HepG2 (cell line): Measurements from ENCODE around the gene QDPR. TPM values are rescaled to one million over a fixed set of nuclear protein-coding genes. Genes with fewer than 3 reads are reported as not detected.

Experiments
- ATAC-seq: fragments of 200-7000 bp; cut with Tn5 transposase; 3 replicates; pipeline ENCODE4 v1.9.1; 2020; ENCODE audit warnings: mild to moderate bottlenecking, moderate library complexity
- BruUV-seq: library from RNA; stranded (reverse); fragments of 400-500 nt; replicated peaks from 2 replicates; lab custom pipeline; 2021; lab: Mats Ljungman, UMichigan
- CTCF ChIA-PET: fragments of 300-600 bp; formaldehyde crosslinking; extraction: SDS; loops from one replicate; lab custom pipeline; 2021; ENCODE audit warnings: low total read pairs, inconsistent platforms, low intra/inter-chr PET ratio; lab: Yijun Ruan, JAX
- POLR2A ChIA-PET: fragments of 350-600 bp; sonication (Branson Sonifier 250); formaldehyde crosslinking; loops from one replicate; lab custom pipeline; 2020; ENCODE audit warnings: antibody characterized with exemption, inconsistent platforms; lab: Yijun Ruan, JAX
- DNase-seq: peaks from one replicate; pipeline ENCODE4 v3.0.0-alpha.2; 2015; ENCODE audit warnings: low spot score
- FAIRE-seq: peaks from 3 replicates; lab custom pipeline; 2011; peaks lifted over from hg19 to GRCh38; lab: Jason Lieb, UNC
- H2AFZ ChIP-seq: one replicate; pipeline ENCODE4 v1.6.1; 2011; ENCODE audit warnings: low read length, inconsistent platforms
- H3K27ac ChIP-seq: fragments of 300-600 bp; 3 replicates; pipeline ENCODE4 v1.8.0; 2011; ENCODE audit warnings: mixed run types, mild to moderate bottlenecking, mixed read lengths, low read length, inconsistent platforms; ENCODE audit not compliant: insufficient read depth; ENCODE audit errors: extremely low read length
- H3K27me3 ChIP-seq, 2 experiments: fragments of 200-600 bp in 1 of 2; 2 replicates in 1 of 2; 3 replicates in 1 of 2; pipeline versions ENCODE4 v1.6.0 to v1.8.0; 2011; ENCODE audit warnings: low read length in 2 of 2, mild to moderate bottlenecking in 2 of 2, moderate library complexity in 2 of 2, inconsistent platforms in 1 of 2; ENCODE audit not compliant: insufficient read depth in 2 of 2, control insufficient read depth in 1 of 2
- H3K36me3 ChIP-seq, 2 experiments: fragments of 200-600 bp in 1 of 2; replicated peaks in 1 of 2; 2 replicates in 1 of 2; 3 replicates in 1 of 2; pipeline versions ENCODE4 v1.5.1 to v1.8.0; 2011; ENCODE audit warnings: low read length in 2 of 2, inconsistent platforms in 1 of 2; ENCODE audit not compliant: insufficient read depth in 2 of 2, control insufficient read depth in 1 of 2
- H3K4me1 ChIP-seq: 2 replicates; pipeline ENCODE4 v1.5.1; 2012; ENCODE audit warnings: low read length, inconsistent platforms; ENCODE audit not compliant: insufficient read depth
- H3K4me2 ChIP-seq: 2 replicates; pipeline ENCODE4 v1.6.0; 2011; ENCODE audit warnings: low read depth, low read length, inconsistent platforms
- H3K4me3 ChIP-seq, 3 experiments: fragments of 200-600 bp in 1 of 3; sonication (generic), shearing (Covaris generic) in 1 of 3; replicated peaks in 1 of 3; 2 replicates each; pipeline ENCODE4 v1.5.1; 2011 to 2016; ENCODE audit warnings: low read length in 3 of 3, inconsistent platforms in 2 of 3, low read depth in 2 of 3, mild to moderate bottlenecking in 2 of 3, control low read depth in 1 of 3, mixed read lengths in 1 of 3; ENCODE audit not compliant: insufficient read depth in 1 of 3
- H3K79me2 ChIP-seq: one replicate; pipeline ENCODE4 v1.6.1; 2011; ENCODE audit warnings: low read length, inconsistent platforms; ENCODE audit not compliant: insufficient read depth
- H3K9ac ChIP-seq: 2 replicates; pipeline ENCODE4 v1.6.0; 2011; ENCODE audit warnings: mild to moderate bottlenecking, low read depth, low read length, inconsistent platforms; ENCODE audit not compliant: insufficient read depth
- H3K9me3 ChIP-seq: 2 replicates; pipeline ENCODE4 v1.5.1; 2012; ENCODE audit warnings: mild to moderate bottlenecking, low read length
- H4K20me1 ChIP-seq: 2 replicates; pipeline ENCODE4 v1.6.0; 2011; ENCODE audit warnings: inconsistent platforms, mild to moderate bottlenecking, low read length, moderate library complexity; ENCODE audit not compliant: insufficient read depth
- ARID2 ChIP-seq: sonication (generic); formaldehyde crosslinking; IDR thresholded peaks from 2 replicates; pipeline ENCODE4 v1.8.1; 2022; ENCODE audit warnings: mild to moderate bottlenecking, missing genetic modification reagents, borderline replicate concordance
- ARID5B ChIP-seq: IDR thresholded peaks from 2 replicates; pipeline ENCODE4 v1.4.0; 2020; ENCODE audit warnings: mild to moderate bottlenecking, missing genetic modification reagents
- CEBPG ChIP-seq: IDR thresholded peaks from 2 replicates; pipeline ENCODE4 v1.6.1; 2016
- EP300 ChIP-seq, 3 experiments: sonication (generic) in 1 of 3; formaldehyde crosslinking in 1 of 3; IDR thresholded peaks; 2 replicates each; pipeline versions ENCODE4 v1.5.1 to v1.6.1; 2011 to 2020; ENCODE audit warnings: low read depth in 2 of 3, low read length in 2 of 3, borderline replicate concordance in 1 of 3, improper control_type of control experiment in 1 of 3, mild to moderate bottlenecking in 1 of 3, missing genetic modification reagents in 1 of 3, moderate library complexity in 1 of 3
- GATAD2A ChIP-seq: IDR thresholded peaks from 2 replicates; pipeline ENCODE4 v1.6.1; 2016
- HCFC1 ChIP-seq: fragments of 150-350 bp; IDR thresholded peaks from 2 replicates; pipeline ENCODE4 v1.6.1; 2014; ENCODE audit warnings: low read depth, low read length
- HNF4A ChIP-seq: sonication (generic); formaldehyde crosslinking; IDR thresholded peaks from 2 replicates; pipeline ENCODE4 v1.4.0; 2020; ENCODE audit warnings: missing genetic modification reagents
- NFYB ChIP-seq: sonication (generic); formaldehyde crosslinking; IDR thresholded peaks from 2 replicates; pipeline ENCODE4 v1.4.0; 2020; ENCODE audit warnings: missing genetic modification reagents
- NFYC ChIP-seq: IDR thresholded peaks from 2 replicates; pipeline ENCODE4 v1.6.1; 2016; ENCODE audit warnings: missing genetic modification reagents, missing compliant biosample characterization
- NR2F6 ChIP-seq, 2 experiments: IDR thresholded peaks; 2 replicates each; pipeline ENCODE4 v1.6.1; 2016; ENCODE audit warnings: antibody characterized with exemption in 1 of 2, mild to moderate bottlenecking in 1 of 2
- PAXIP1 ChIP-seq: sonication (generic); formaldehyde crosslinking; conservative IDR thresholded peaks from 2 replicates; pipeline ENCODE4 v1.4.0; 2020; ENCODE audit warnings: mild to moderate bottlenecking, missing genetic modification reagents, moderate library complexity
- SALL1 ChIP-seq: sonication (generic); formaldehyde crosslinking; IDR thresholded peaks from 2 replicates; pipeline ENCODE4 v1.8.0; 2022; ENCODE audit warnings: mild to moderate bottlenecking, missing genetic modification reagents
- SOX6 ChIP-seq, 2 experiments: fragments of 450-650 bp in 1 of 2; sonication (generic) in 1 of 2; formaldehyde crosslinking in 1 of 2; IDR thresholded peaks; 2 replicates each; pipeline versions ENCODE4 v1.4.0 to v1.6.1; 2017 to 2020; ENCODE audit warnings: antibody characterized with exemption in 1 of 2, mild to moderate bottlenecking in 1 of 2, missing genetic modification reagents in 1 of 2
- TGIF2 ChIP-seq: IDR thresholded peaks from 2 replicates; pipeline ENCODE4 v1.6.1; 2016; ENCODE audit warnings: control low read depth, missing compliant biosample characterization
- ZFP41 ChIP-seq: sonication (generic); formaldehyde crosslinking; IDR thresholded peaks from 2 replicates; pipeline ENCODE4 v1.4.0; 2020; ENCODE audit warnings: mild to moderate bottlenecking, missing genetic modification reagents, borderline replicate concordance
- ZMYM4 ChIP-seq: sonication (generic); formaldehyde crosslinking; IDR thresholded peaks from 2 replicates; pipeline ENCODE4 v1.8.1; 2023; ENCODE audit warnings: mild to moderate bottlenecking, missing genetic modification reagents
- ZSCAN21 ChIP-seq: sonication (generic); formaldehyde crosslinking; IDR thresholded peaks from 2 replicates; pipeline ENCODE4 v1.8.0; 2022; ENCODE audit warnings: mild to moderate bottlenecking, missing genetic modification reagents, moderate library complexity, borderline replicate concordance
- WGBS: methylation state at CpG from one replicate; pipeline ENCODE4 v1.1.6; 2017; ENCODE audit warnings: low lambda C conversion rate; 5-methylcytosine and 5-hydroxymethylcytosine counted together
- in situ Hi-C: cut with HindIII; loops from 2 replicates; pipeline ENCODE4 v1.10.0; 2017; ENCODE audit warnings: low pct_unique_long_range_greater_than_20kb; ENCODE audit not compliant: extremely low pct_ligation_motif_present
- intact Hi-C: fragments of 100-400 bp; cut with micrococcal nuclease; formaldehyde crosslinking; loops from one replicate; pipeline ENCODE4 v1.10.0; 2022; ENCODE audit not compliant: unreplicated experiment
- polyA plus RNA-seq, 8 experiments: library from polyadenylated mRNA; depleted of rRNA in 3 of 8; stranded (reverse) in 7 of 8; unstranded in 1 of 8; fragments of >200 nt; fragmentation: Illumina TruSeq in 4 of 8; extraction: Trizol in 4 of 8; gene quantifications; 2 replicates each; pipeline versions ENCODE4 v1.2.1 to v1.2.3, GENCODE V29; 2011 to 2016; ENCODE audit warnings: low read depth in 4 of 8, missing spikeins in 1 of 8, mixed read lengths in 1 of 8; ENCODE audit not compliant: insufficient read depth in 1 of 8
- total RNA-seq, 5 experiments: library from RNA; depleted of rRNA; stranded (reverse); fragments of >200 nt; fragmentation: Illumina TruSeq; extraction: Trizol; gene quantifications; 2 replicates each; pipeline ENCODE4 v1.2.3, GENCODE V29; 2016; ENCODE audit warnings: low read depth in 1 of 5

The QDPR gene
- total and polyA plus RNA-seq, 2 of the 13 experiments (the other 11 are each of a cell fraction or from before 2014, with no cell fraction given): 9.9 to 95.5 TPM

GRCh38 chr4:17497890-17498523, 13.9 kb downstream of the QDPR start:
- H2AFZ ChIP-seq: no peak overlapping the region
- peak; percentile 75 for DNase-seq
- in situ Hi-C loops (no loop called here), intact Hi-C loops (no loop called here)
- H4K20me1 ChIP-seq: no peaks in the 10 kb centered on the region; the same call in 1 of the 2 replicates
- ATAC-seq: peak; percentile 74
- no peaks in the 10 kb centered on the region for H3K9me3 ChIP-seq
- TSS peak; percentile 10 for BruUV-seq
- no peak overlapping the region for H3K9ac ChIP-seq
- peaks cover 21% of the 10 kb centered on the region for H3K4me1 ChIP-seq
- CTCF ChIA-PET: no interaction called here
- POLR2A ChIA-PET: interaction anchor here (3.8 kb wide), 1 partner anchor 13 kb away, joined by 22 read pairs; the partner anchor contains the start of gene QDPR
- peak overlapping the region; percentile 23; the same call in 1 of the 2 replicates for H3K4me2 ChIP-seq
- H3K36me3 ChIP-seq: peaks cover 36 to 85% of the 10 kb centered on the region in 2 experiments
- peak; percentile 97 for FAIRE-seq
- peak overlapping the region; percentile 43 for H3K27ac ChIP-seq
- peaks cover 8% of the 10 kb centered on the region for H3K79me2 ChIP-seq
- no peaks in the 10 kb centered on the region for H3K27me3 ChIP-seq
- H3K4me3 ChIP-seq: no peak overlapping the region
- WGBS: 30% methylated on average over 7 of the region's 7 CpGs
- TF ChIP-seq SOX6 (IDR thresholded peaks at IDR 0.05) (no peak), SOX6 (CRISPR knock-in tag; IDR thresholded peaks at IDR 0.05) (peak; percentile 54; the same call in 1 of the 2 replicates), HNF4A (CRISPR knock-in tag) (peak; percentile 50), HCFC1 (no peak), ARID5B (CRISPR knock-in tag) (peak; percentile 42; the same call in 1 of the 2 replicates), TGIF2 (CRISPR knock-in tag) (no peak), GATAD2A (peak; percentile 54; the same call in 1 of the 2 replicates), EP300 (IDR thresholded peaks at IDR 0.05; ENCODE audit: low read depth in 2 of 2, low read length in 2 of 2) (peak in 1 of 2 experiments; percentile 55; a peak in 1 of 4 replicates), EP300 (CRISPR knock-in tag; IDR thresholded peaks at IDR 0.05; ENCODE audit: borderline replicate concordance) (no peak), NFYC (CRISPR knock-in tag) (peak; percentile 39), NR2F6 (IDR thresholded peaks at IDR 0.05) (peak; percentile 59), NR2F6 (CRISPR knock-in tag; IDR thresholded peaks at IDR 0.05) (peak; percentile 38; the same call in 1 of the 2 replicates), CEBPG (peak; percentile 72), ZSCAN21 (CRISPR knock-in tag) (no peak), ZMYM4 (CRISPR knock-in tag) (0 out of 2 replicates have a peak, but pooled peaks have one; percentile 32), NFYB (CRISPR knock-in tag) (peak; percentile 26; the same call in 1 of the 2 replicates), PAXIP1 (CRISPR knock-in tag) (0 out of 2 replicates have a peak, but pooled peaks have one; percentile 24), SALL1 (CRISPR knock-in tag) (0 out of 2 replicates have a peak, but pooled peaks have one; percentile 33), ZFP41 (no peak), ARID2 (CRISPR knock-in tag) (no peak)
